Ishikawa (cell line): Measurements from ENCODE around the gene COL23A1.

ENCODE experiments used
- CEBPB ChIP-seq: IDR thresholded peaks from 2 replicates; pipeline ENCODE4 v1.6.1; 2012
- CREB1 ChIP-seq: IDR thresholded peaks from 2 replicates; pipeline ENCODE4 v1.6.1; 2012; ENCODE audit warnings: low read depth
- EGR1 ChIP-seq: IDR thresholded peaks from 2 replicates; pipeline ENCODE4 v1.6.1; 2012
- EP300 ChIP-seq: IDR thresholded peaks from 2 replicates; pipeline ENCODE4 v1.6.1; 2012; ENCODE audit warnings: borderline replicate concordance
- FOXM1 ChIP-seq: IDR thresholded peaks from 2 replicates; pipeline ENCODE4 v1.6.1; 2012; ENCODE audit warnings: low read depth, borderline replicate concordance
- MAX ChIP-seq: IDR thresholded peaks from 2 replicates; pipeline ENCODE4 v1.6.1; 2012
- NFIC ChIP-seq: IDR thresholded peaks from 2 replicates; pipeline ENCODE4 v1.6.1; 2012
- RAD21 ChIP-seq: IDR thresholded peaks from 2 replicates; pipeline ENCODE4 v1.6.1; 2012; ENCODE audit warnings: low read depth
- TAF1 ChIP-seq: IDR thresholded peaks from 2 replicates; pipeline ENCODE4 v1.6.1; 2012; ENCODE audit warnings: low read depth, mild to moderate bottlenecking
- TCF12 ChIP-seq: IDR thresholded peaks from 2 replicates; pipeline ENCODE4 v1.6.1; 2012; ENCODE audit warnings: low read depth
- TEAD4 ChIP-seq: IDR thresholded peaks from 2 replicates; pipeline ENCODE4 v1.6.1; 2012
- USF1 ChIP-seq: IDR thresholded peaks from 2 replicates; pipeline ENCODE4 v1.6.1; 2012
- YY1 ChIP-seq: IDR thresholded peaks from 2 replicates; pipeline ENCODE4 v1.6.1; 2012; ENCODE audit warnings: low read depth
- ZBTB7A ChIP-seq: IDR thresholded peaks from 2 replicates; pipeline ENCODE4 v1.6.1; 2012; ENCODE audit warnings: low read depth
- TF ChIP-seq, protein P1 (sequence below): IDR thresholded peaks from 2 replicates; pipeline ENCODE4 v1.6.1; 2012; ENCODE audit warnings: low read depth, mild to moderate bottlenecking

COL23A1 gene

DNA sequence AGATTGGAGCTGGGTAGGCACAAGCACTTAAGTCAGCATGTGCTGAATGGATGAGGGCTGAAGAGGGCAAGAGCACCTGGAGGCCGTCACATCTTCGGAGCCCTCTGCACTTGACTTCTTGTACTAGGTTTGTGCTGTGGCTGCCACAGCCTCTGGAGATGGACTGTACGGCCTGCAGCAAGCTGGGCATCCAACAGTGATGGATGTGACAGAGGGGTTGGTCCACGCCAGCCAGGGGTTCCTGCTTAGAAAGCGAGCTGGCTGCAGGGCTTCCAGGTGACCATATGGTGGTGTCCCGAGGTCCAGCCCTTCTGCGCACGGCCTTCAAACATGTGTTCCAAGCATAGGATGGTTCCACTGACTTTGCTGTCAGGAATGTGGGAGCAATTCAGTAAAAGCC, 292.4 kb downstream of the COL23A1 start:
- no peak for TF ChIP-seq USF1
- TF ChIP-seq FOXM1 = no peak
- no peak for TF ChIP-seq EP300
- TF ChIP-seq CREB1 = no peak
- no peak for TF ChIP-seq RAD21
- no peak for TF ChIP-seq EGR1
- TF ChIP-seq, protein P1, sequence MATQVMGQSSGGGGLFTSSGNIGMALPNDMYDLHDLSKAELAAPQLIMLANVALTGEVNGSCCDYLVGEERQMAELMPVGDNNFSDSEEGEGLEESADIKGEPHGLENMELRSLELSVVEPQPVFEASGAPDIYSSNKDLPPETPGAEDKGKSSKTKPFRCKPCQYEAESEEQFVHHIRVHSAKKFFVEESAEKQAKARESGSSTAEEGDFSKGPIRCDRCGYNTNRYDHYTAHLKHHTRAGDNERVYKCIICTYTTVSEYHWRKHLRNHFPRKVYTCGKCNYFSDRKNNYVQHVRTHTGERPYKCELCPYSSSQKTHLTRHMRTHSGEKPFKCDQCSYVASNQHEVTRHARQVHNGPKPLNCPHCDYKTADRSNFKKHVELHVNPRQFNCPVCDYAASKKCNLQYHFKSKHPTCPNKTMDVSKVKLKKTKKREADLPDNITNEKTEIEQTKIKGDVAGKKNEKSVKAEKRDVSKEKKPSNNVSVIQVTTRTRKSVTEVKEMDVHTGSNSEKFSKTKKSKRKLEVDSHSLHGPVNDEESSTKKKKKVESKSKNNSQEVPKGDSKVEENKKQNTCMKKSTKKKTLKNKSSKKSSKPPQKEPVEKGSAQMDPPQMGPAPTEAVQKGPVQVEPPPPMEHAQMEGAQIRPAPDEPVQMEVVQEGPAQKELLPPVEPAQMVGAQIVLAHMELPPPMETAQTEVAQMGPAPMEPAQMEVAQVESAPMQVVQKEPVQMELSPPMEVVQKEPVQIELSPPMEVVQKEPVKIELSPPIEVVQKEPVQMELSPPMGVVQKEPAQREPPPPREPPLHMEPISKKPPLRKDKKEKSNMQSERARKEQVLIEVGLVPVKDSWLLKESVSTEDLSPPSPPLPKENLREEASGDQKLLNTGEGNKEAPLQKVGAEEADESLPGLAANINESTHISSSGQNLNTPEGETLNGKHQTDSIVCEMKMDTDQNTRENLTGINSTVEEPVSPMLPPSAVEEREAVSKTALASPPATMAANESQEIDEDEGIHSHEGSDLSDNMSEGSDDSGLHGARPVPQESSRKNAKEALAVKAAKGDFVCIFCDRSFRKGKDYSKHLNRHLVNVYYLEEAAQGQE = no peak
- TF ChIP-seq YY1 = no peak
- no peak for TF ChIP-seq MAX
- TF ChIP-seq TAF1 = no peak
- no peak for TF ChIP-seq TCF12
- no peak for TF ChIP-seq NFIC
- no peak for TF ChIP-seq TEAD4
- no peak for TF ChIP-seq CEBPB
- no peak for TF ChIP-seq ZBTB7A

DNA sequence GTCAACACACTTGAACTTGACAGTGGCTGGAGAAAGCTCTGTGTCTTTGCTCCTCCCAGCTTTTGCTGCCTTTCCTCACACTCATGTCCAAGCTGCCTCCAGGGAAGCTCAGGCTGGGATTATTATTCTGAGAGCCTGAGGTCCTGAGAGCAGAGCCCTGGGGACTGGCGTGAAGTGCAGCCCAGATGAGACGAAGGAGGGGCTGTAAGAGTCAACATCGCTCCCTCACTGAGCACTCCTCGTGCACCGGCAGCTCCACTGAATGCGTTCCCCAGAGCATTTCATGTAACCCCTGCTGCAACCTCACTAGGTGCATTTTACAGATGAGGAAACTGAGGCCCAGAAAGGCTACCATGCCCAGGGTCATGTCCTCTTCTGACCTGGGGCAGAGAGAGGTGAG, 294.1 kb downstream of the COL23A1 start:
- TF ChIP-seq USF1 (no peak), TCF12 (no peak), EGR1 (no peak), ZBTB7A (no peak), CEBPB (no peak), CREB1 (no peak), MAX (no peak), EP300 (no peak), TAF1 (no peak), YY1 (no peak), FOXM1 (no peak), RAD21 (no peak), TEAD4 (no peak), NFIC (no peak)
- TF ChIP-seq, protein P1 = no peak

DNA sequence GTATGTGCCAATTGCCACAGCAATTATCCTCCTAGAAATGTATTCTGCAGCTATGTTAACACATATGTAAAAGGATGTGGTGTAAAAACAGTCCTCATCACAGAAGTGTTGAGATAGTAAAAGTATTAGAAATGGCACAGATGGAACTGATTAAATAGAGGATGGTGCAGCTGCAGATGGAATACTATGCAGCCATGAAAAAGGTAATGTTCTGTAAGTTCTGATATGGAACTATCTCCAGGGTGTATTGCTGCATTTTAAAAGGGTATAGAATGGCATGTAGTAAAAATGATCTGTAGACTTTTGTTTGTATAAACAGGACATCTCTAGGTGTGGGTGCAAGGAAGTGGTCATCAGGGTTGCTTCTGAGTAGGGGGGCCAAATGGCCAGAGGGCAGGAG, 294.6 kb downstream of the COL23A1 start:
- TF ChIP-seq YY1 (no peak), RAD21 (no peak), NFIC (no peak)

GRCh38 chr5:178293815-178294214, 296.4 kb downstream of the COL23A1 start:
- TF ChIP-seq, protein P1 = no peak

GRCh38 chr5:178293400-178293799, 296.8 kb downstream of the COL23A1 start:
- no peak for TF ChIP-seq EP300
- TF ChIP-seq, protein P1 = no peak
- TF ChIP-seq ZBTB7A = no peak
- TF ChIP-seq FOXM1 = no peak
- TF ChIP-seq TAF1 = no peak
- no peak for TF ChIP-seq CEBPB
- TF ChIP-seq MAX = no peak
- no peak for TF ChIP-seq USF1
- TF ChIP-seq TCF12 = no peak
- no peak for TF ChIP-seq YY1
- no peak for TF ChIP-seq RAD21
- no peak for TF ChIP-seq CREB1
- no peak for TF ChIP-seq NFIC
- no peak for TF ChIP-seq EGR1
- no peak for TF ChIP-seq TEAD4
